ENCODE data around the gene ADARB1.

DNA sequence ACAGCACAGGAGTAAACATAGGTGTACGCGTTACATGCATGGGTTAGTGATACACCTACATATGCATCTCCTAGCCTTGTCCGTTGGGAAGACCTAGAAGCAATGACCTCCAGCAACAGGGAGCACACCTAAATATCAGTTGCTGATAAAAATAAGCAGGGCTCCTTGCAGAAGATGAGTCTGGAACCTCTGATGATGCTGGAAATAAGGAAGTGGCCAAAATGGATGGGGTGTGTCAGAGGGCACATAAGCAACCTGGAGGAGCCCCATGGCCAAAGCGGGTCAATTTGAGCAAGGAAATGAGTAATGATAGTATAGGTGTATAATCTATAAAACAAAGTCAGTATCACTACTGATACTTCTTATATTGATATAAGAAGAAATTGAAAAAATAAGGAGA lies 13.7 kb downstream of the ADARB1 start:
- TF ChIP-seq, protein P1, sequence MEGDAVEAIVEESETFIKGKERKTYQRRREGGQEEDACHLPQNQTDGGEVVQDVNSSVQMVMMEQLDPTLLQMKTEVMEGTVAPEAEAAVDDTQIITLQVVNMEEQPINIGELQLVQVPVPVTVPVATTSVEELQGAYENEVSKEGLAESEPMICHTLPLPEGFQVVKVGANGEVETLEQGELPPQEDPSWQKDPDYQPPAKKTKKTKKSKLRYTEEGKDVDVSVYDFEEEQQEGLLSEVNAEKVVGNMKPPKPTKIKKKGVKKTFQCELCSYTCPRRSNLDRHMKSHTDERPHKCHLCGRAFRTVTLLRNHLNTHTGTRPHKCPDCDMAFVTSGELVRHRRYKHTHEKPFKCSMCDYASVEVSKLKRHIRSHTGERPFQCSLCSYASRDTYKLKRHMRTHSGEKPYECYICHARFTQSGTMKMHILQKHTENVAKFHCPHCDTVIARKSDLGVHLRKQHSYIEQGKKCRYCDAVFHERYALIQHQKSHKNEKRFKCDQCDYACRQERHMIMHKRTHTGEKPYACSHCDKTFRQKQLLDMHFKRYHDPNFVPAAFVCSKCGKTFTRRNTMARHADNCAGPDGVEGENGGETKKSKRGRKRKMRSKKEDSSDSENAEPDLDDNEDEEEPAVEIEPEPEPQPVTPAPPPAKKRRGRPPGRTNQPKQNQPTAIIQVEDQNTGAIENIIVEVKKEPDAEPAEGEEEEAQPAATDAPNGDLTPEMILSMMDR (conservative IDR thresholded peaks at IDR 0.05), result no peak
- no peak for TF ChIP-seq ZFX (IDR thresholded peaks at IDR 0.05)

Data from C4-2B (cell line).